GM12865 (cell line): ENCODE measurements around the gene ENTR1.

Experiments used
- DNase-seq: peaks from one replicate; pipeline ENCODE4 v3.0.0; 2010; ENCODE audit warnings: low read depth
- H3K4me3 ChIP-seq: 2 replicates; pipeline ENCODE4 v1.5.1; 2011; ENCODE audit warnings: mild to moderate bottlenecking, low read depth, low read length, control low read depth
- TF ChIP-seq, protein P1 (sequence below): IDR thresholded peaks from 2 replicates; pipeline ENCODE4 v1.5.1; 2011; ENCODE audit warnings: low read length, control low read depth, low read depth, inconsistent platforms; ENCODE audit not compliant: insufficient read depth; ENCODE audit errors: missing control alignments

ENTR1 gene

GRCh38 chr9:136418182-136419091 lies 8.0 kb upstream of the ENTR1 start:
- H3K4me3 ChIP-seq: no peak overlapping the region
- TF ChIP-seq, protein P1, sequence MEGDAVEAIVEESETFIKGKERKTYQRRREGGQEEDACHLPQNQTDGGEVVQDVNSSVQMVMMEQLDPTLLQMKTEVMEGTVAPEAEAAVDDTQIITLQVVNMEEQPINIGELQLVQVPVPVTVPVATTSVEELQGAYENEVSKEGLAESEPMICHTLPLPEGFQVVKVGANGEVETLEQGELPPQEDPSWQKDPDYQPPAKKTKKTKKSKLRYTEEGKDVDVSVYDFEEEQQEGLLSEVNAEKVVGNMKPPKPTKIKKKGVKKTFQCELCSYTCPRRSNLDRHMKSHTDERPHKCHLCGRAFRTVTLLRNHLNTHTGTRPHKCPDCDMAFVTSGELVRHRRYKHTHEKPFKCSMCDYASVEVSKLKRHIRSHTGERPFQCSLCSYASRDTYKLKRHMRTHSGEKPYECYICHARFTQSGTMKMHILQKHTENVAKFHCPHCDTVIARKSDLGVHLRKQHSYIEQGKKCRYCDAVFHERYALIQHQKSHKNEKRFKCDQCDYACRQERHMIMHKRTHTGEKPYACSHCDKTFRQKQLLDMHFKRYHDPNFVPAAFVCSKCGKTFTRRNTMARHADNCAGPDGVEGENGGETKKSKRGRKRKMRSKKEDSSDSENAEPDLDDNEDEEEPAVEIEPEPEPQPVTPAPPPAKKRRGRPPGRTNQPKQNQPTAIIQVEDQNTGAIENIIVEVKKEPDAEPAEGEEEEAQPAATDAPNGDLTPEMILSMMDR: no peak
- DNase-seq: no peak

GRCh38 chr9:136416914-136417313 lies 6.5 kb upstream of the ENTR1 start:
- TF ChIP-seq, protein P1: no peak
- no peak for DNase-seq
- no peak overlapping the region for H3K4me3 ChIP-seq

DNA sequence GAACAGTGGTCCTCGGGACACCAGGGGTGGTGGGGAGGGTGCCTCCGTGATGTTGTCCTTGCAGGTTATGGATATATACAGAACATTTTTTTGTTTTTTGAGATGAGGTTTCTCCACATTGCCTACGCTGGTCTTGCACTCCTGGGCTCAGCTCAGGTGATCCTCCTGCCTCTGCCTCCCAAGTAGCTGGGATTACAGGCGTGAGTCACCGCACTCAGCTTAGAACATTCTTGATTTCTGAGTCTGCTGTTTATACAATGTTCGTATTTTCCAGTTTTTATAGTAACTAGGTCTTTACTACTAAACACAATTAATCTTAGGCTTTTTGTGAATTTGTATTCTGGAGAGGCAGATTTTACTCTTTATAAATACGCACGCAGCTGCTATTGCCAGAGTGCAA lies 6.0 kb upstream of the ENTR1 start:
- DNase-seq: no peak
- no peak overlapping the region for H3K4me3 ChIP-seq
- TF ChIP-seq, protein P1: no peak

DNA sequence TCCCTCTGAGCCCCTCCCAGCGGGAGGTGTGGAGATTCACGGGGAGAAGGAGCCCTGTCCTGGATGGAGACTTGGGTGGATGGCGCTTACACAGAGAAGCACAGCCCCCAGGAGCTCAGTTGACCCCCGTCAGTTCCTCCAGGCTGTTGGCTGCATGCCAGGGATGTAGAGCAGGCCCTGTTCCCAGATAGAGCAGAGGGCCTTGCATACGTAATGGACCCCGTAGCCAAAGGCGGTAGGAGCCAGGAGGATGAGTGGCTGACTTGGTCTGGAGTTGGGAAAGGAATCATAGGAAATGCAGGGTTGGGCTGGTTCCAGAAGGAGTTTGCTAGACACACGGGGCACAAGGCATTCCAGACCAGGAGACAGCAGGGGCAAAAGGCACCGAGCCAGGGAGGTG lies 2.5 kb upstream of the ENTR1 start:
- no peak overlapping the region for H3K4me3 ChIP-seq
- no peak for DNase-seq
- TF ChIP-seq, protein P1: no peak

DNA sequence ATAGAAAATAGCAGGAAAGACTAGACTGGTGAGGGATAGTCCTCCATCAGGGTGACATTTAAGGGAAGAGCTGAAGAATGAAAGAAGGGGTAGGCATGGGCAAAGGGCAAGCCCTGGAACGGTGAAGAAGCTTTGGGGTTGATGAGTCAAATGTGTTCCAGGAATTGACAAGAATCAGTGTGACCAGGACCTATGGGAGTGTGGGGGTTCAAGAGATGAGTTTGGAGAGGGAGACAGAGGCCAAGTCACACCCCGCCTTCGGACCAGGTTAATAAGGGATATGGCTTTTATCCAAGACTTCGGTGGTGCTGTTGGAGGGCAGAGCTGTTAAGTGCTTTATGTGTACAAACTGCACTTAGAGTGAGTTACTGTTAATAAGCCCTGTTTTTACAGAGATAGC lies 964 bp upstream of the ENTR1 start:
- peak overlapping the region; percentile 72 for H3K4me3 ChIP-seq
- TF ChIP-seq, protein P1: no peak
- DNase-seq: no peak

- DNase-seq: peak; percentile 56
- peak overlapping the region; percentile 78 for H3K4me3 ChIP-seq
- TF ChIP-seq, protein P1: no peak
These were observed 608 bp downstream of the ENTR1 start for GRCh38 chr9:136409557-136410455.
